ENCODE measurements around the gene RNF26.

DNA sequence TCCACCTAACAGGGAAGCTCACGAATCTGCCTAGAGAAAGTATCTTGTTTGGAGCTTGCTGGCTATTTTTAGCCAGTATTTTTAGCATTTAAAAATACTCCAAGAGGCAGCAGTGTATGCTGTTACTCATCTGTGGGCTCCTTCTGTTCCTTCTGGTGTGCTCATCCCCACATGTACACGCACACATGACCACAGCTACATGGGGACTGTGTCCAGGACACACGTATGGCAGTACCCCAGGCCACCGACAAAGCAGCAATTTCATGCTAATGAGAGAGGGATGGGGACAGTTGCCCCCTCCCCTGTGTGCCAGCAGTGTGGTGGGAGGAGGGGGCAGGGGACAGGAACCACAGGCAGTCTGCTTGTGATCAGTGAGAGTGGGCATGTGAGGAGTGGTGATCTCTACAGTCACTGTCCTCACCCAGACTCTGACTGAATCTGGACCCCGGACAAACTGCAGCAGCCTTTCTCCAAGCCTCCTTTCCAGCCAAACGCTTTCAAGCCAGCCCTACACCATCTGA is 30.8 kb downstream of the RNF26 start:
- no peak for TF ChIP-seq EZH2 (IDR thresholded peaks at IDR 0.05; ENCODE audit: borderline replicate concordance, low read length)
- TF ChIP-seq, protein P1, sequence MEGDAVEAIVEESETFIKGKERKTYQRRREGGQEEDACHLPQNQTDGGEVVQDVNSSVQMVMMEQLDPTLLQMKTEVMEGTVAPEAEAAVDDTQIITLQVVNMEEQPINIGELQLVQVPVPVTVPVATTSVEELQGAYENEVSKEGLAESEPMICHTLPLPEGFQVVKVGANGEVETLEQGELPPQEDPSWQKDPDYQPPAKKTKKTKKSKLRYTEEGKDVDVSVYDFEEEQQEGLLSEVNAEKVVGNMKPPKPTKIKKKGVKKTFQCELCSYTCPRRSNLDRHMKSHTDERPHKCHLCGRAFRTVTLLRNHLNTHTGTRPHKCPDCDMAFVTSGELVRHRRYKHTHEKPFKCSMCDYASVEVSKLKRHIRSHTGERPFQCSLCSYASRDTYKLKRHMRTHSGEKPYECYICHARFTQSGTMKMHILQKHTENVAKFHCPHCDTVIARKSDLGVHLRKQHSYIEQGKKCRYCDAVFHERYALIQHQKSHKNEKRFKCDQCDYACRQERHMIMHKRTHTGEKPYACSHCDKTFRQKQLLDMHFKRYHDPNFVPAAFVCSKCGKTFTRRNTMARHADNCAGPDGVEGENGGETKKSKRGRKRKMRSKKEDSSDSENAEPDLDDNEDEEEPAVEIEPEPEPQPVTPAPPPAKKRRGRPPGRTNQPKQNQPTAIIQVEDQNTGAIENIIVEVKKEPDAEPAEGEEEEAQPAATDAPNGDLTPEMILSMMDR (IDR thresholded peaks at IDR 0.05; ENCODE audit: low read length): no peak

Data from OCI-LY1 (cell line).